Measurements from ENCODE around the gene TPRG1L.

The TPRG1L gene

GRCh38 chr1:3656450-3657095 is 31.8 kb downstream of the TPRG1L start:
- Histone ChIP-seq H3K36me3 (replicated peaks; ENCODE audit: insufficient read depth, low read length) (no peaks in the 10 kb centered on the region), H3K27ac (ENCODE audit: low read length) (no peak overlapping the region), H3K27me3 (replicated peaks; ENCODE audit: insufficient read depth, low read length) (no peaks in the 10 kb centered on the region), H3K9me3 (replicated peaks; ENCODE audit: insufficient read depth, low read length) (no peaks in the 10 kb centered on the region), H2AFZ (ENCODE audit: low read length) (no peak overlapping the region), H3K9me2 (replicated peaks; ENCODE audit: insufficient read depth, low read length) (no peaks in the 10 kb centered on the region), H3F3A (ENCODE audit: insufficient read depth, low read length) (no peaks in the 10 kb centered on the region), H3K4me1 (ENCODE audit: low read length) (no peaks in the 10 kb centered on the region; the same call in 1 of the 2 replicates), H4K20me1 (ENCODE audit: insufficient read depth, low read length) (no peaks in the 10 kb centered on the region; the same call in 1 of the 2 replicates), H3K4me2 (ENCODE audit: low read depth, low read length) (no peak overlapping the region), H3K4me3 (ENCODE audit: low read length) (no peak overlapping the region), H3K79me2 (ENCODE audit: low read length) (peaks cover 66% of the 10 kb centered on the region), H3K9ac (ENCODE audit: low read length) (no peak overlapping the region)
- TF ChIP-seq, protein P1, sequence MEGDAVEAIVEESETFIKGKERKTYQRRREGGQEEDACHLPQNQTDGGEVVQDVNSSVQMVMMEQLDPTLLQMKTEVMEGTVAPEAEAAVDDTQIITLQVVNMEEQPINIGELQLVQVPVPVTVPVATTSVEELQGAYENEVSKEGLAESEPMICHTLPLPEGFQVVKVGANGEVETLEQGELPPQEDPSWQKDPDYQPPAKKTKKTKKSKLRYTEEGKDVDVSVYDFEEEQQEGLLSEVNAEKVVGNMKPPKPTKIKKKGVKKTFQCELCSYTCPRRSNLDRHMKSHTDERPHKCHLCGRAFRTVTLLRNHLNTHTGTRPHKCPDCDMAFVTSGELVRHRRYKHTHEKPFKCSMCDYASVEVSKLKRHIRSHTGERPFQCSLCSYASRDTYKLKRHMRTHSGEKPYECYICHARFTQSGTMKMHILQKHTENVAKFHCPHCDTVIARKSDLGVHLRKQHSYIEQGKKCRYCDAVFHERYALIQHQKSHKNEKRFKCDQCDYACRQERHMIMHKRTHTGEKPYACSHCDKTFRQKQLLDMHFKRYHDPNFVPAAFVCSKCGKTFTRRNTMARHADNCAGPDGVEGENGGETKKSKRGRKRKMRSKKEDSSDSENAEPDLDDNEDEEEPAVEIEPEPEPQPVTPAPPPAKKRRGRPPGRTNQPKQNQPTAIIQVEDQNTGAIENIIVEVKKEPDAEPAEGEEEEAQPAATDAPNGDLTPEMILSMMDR (IDR thresholded peaks at IDR 0.05; ENCODE audit: low read length): no peak
- TF ChIP-seq EZH2phosphoT487 (IDR thresholded peaks at IDR 0.05; ENCODE audit: low read length) (no peak), EZH2 (optimal IDR thresholded peaks at IDR 0.05; ENCODE audit: low read depth, low read length) (no peak)
- no peak for DNase-seq

- no peaks in the 10 kb centered on the region; the same call in 1 of the 2 replicates for H4K20me1 ChIP-seq (ENCODE audit: insufficient read depth, low read length)
- no peak for DNase-seq
- H3K9ac ChIP-seq (ENCODE audit: low read length): no peak overlapping the region
- no peaks in the 10 kb centered on the region; the same call in 1 of the 2 replicates for H3K4me1 ChIP-seq (ENCODE audit: low read length)
- H3K27me3 ChIP-seq (replicated peaks; ENCODE audit: insufficient read depth, low read length): no peaks in the 10 kb centered on the region
- H3F3A ChIP-seq (ENCODE audit: insufficient read depth, low read length): no peaks in the 10 kb centered on the region
- no peak overlapping the region for H2AFZ ChIP-seq (ENCODE audit: low read length)
- no peaks in the 10 kb centered on the region for H3K36me3 ChIP-seq (replicated peaks; ENCODE audit: insufficient read depth, low read length)
- no peak overlapping the region for H3K27ac ChIP-seq (ENCODE audit: low read length)
- no peak overlapping the region for H3K4me2 ChIP-seq (ENCODE audit: low read depth, low read length)
- H3K9me2 ChIP-seq (replicated peaks; ENCODE audit: insufficient read depth, low read length): no peaks in the 10 kb centered on the region
- H3K9me3 ChIP-seq (replicated peaks; ENCODE audit: insufficient read depth, low read length): no peaks in the 10 kb centered on the region
- TF ChIP-seq, protein P1 (IDR thresholded peaks at IDR 0.05; ENCODE audit: low read length): no peak
- no peak for TF ChIP-seq EZH2phosphoT487 (IDR thresholded peaks at IDR 0.05; ENCODE audit: low read length)
- TF ChIP-seq EZH2 (optimal IDR thresholded peaks at IDR 0.05; ENCODE audit: low read depth, low read length): no peak
- H3K4me3 ChIP-seq (ENCODE audit: low read length): no peak overlapping the region
- H3K79me2 ChIP-seq (ENCODE audit: low read length): peaks cover 68% of the 10 kb centered on the region
Measured at GRCh38 chr1:3657096-3657475, 32.3 kb downstream of the TPRG1L start.

GRCh38 chr1:3657578-3658230 is 32.9 kb downstream of the TPRG1L start:
- Histone ChIP-seq H4K20me1 (ENCODE audit: insufficient read depth, low read length) (no peaks in the 10 kb centered on the region; the same call in 1 of the 2 replicates), H2AFZ (ENCODE audit: low read length) (no peak overlapping the region), H3K4me1 (ENCODE audit: low read length) (no peaks in the 10 kb centered on the region; the same call in 1 of the 2 replicates), H3K9me3 (replicated peaks; ENCODE audit: insufficient read depth, low read length) (no peaks in the 10 kb centered on the region), H3K79me2 (ENCODE audit: low read length) (peaks cover 73% of the 10 kb centered on the region), H3K27me3 (replicated peaks; ENCODE audit: insufficient read depth, low read length) (no peaks in the 10 kb centered on the region), H3K4me3 (ENCODE audit: low read length) (no peak overlapping the region), H3K27ac (ENCODE audit: low read length) (no peak overlapping the region), H3K9me2 (replicated peaks; ENCODE audit: insufficient read depth, low read length) (no peaks in the 10 kb centered on the region), H3K4me2 (ENCODE audit: low read depth, low read length) (no peak overlapping the region), H3F3A (ENCODE audit: insufficient read depth, low read length) (no peaks in the 10 kb centered on the region), H3K36me3 (replicated peaks; ENCODE audit: insufficient read depth, low read length) (no peaks in the 10 kb centered on the region), H3K9ac (ENCODE audit: low read length) (no peak overlapping the region)
- TF ChIP-seq EZH2phosphoT487 (IDR thresholded peaks at IDR 0.05; ENCODE audit: low read length) (no peak), EZH2 (optimal IDR thresholded peaks at IDR 0.05; ENCODE audit: low read depth, low read length) (no peak)
- TF ChIP-seq, protein P1 (IDR thresholded peaks at IDR 0.05; ENCODE audit: low read length): no peak
- no peak for DNase-seq

Data from MM.1S (cell line).